GM18867 (cell line): Measurements from ENCODE around the gene PAX5.

ENCODE experiments used
- ATAC-seq: cut with Tn5 transposase; IDR thresholded peaks from one replicate; pipeline ENCODE4 v1.9.1; 2021; ENCODE audit warnings: mild to moderate bottlenecking, moderate library complexity; ENCODE audit not compliant: unreplicated experiment

Gene PAX5

DNA sequence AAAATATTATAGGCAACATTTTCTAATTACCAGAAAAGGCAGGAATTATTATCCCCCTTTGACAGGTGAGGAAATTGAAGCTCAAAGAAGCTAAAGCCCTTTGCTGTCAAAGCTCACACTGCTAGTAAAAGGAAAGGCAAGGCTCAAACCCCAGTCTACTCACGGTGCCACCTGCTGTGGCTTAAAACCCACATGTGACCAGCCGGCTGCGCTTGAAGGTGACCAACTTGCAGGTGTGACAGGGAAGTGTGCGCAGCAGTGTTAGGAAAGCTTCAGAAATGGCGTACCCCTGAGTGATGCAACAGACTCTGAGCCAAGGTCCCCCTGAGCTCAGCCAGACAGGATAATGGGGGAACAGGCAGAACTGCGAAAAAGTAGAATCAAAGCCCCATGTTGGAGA lies 45.2 kb downstream of the PAX5 start:
- no peak for ATAC-seq

DNA sequence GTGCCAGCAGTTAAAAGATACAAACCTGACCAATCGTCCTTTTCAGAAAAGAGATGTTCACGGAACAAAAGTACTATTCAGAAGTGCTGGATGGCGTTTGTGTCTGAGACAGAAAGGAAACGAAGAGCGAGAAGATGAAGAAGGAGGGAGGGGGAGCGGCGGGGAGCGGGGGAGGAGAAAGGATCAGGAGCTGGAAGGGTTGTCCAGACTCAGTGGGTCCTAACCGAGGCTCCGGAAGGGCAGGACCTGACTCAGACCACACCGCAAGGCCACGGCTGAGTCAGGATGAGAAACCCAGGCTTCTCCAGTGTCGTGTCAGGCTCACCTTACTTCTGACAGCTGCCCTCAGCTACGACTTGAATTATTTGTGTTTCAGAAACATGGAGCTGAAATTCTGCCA lies 46.2 kb downstream of the PAX5 start:
- no peak for ATAC-seq

DNA sequence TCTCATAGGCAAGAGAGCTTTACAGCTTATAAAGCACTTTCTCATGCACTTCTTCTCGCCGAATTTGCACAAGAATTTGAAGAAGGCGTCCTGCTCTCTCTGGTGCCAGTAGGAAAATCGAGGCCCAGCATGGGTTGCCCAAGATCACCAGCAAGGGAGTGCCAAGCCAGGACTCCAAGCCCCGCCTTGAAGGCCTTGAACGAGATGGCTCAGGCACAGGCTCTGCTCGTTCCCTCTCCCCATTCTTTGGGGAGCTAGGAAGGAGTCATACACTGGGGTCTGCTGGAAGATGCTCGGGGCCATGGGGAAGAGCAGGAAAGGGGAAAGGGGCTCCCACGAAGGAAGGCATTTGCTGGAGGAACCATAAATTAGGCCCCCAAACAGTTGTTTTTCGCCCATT lies 46.7 kb downstream of the PAX5 start:
- no peak for ATAC-seq

DNA sequence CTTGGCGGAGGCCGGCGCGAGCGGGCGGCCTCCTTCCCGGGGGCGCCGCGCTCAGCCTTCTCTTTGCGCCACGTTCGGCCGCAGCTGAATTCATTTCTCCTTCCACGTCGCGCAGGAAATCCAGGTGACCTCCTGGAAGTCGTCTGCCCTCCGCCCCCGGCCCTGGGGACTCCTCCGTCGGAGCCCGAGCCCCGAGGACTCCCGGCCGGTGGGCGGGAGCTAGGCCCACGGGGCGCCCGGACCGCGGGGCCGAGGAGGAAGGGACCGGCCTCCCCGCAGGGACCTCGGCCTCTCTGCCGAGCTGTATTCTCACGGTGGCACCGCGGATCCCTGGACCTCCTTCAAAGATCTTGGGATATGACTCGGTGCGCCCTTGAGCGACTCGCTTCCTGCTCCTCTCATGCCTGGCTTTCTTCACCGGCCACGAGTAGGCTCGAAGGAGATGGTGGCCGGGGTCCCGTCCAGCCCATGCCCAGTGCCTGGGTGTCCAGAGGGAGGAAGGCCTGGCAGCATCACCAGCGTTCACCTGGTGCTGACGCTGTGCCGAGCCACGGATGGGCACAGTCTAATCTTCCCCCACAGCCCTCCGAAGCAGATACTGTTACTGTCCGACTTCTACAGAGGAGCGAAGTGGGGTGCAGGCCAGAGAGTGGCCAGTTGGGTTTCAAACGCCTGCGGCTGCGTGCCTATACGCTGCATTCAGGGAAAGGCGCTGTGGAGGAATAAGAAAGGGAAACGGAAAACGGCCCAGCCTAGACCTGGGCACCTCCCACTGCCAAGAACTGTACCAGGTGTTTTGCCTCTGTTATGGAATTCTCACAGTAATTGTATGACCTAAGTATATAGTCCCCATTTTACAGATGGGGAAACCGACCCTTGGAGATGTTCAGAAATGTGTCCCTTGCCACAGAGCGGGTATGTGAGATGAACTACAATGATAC lies 47.3 kb downstream of the PAX5 start:
- no peak for ATAC-seq

DNA sequence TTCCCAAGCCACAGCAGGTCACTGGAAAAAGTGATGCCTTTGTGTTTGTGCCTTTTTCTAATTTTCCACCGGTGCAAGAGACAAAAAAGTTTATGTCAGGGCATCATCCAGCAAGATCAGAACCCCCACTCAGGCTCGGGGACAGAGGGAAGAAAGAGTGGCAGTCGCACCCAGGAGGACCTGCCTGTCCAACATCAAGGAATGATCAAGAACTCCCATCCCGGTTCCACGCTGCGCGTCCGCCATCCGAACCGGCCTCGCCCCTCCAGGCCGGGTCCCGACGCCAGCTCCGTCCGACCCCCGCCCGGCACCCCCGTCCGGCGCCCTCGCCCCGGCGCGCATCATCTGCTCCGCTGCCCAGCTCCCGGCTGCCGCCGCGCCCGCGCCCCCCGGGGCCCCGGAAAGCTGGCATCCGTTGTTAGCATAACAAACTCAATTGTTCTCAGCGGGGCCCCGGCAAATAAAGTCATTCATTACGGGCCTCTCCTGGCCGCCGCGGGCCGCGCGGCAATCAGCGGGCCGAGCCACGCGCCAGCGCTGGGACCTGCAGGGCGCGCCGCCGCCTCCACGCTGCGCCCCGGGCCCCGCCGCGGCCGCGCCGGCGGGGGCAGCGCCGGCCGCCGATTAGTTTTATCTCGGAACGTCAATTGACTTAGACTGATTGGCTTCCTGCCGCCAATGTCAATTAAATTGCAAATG lies 48.1 kb downstream of the PAX5 start:
- ATAC-seq, result no peak

DNA sequence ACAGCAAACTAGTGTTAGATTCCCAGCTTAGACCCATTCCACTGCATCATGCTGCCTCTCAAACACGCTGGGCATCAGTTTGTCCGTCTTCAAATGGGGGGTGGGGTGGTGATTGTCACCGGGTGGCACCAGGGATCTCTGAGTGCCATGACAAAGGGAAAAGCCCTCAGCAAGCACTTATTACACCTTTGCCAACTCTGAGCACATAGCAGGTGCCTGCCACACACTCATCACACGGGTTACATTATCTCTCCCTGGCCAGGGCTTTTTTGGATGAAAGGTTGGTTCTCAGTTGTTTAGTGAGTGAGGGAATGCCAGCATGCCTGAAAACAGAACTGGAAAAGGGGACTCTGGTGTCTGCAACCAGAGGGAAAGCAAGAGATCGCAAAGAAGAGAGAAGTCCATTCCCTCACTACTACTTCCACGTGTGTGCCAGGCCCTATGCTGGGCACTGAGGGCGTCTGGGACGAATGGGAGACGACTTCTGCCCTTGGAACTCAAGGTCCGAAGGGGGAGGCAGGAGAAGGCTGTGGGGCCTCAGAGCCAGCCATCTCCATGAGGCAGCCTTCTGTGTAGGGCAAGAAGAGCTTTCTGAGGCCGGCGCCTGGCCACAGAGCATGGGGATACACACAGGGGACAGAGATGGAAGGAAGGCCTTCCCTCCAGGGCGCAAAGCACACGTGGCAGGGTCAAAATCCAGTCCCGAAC lies 48.9 kb downstream of the PAX5 start:
- no peak for ATAC-seq

DNA sequence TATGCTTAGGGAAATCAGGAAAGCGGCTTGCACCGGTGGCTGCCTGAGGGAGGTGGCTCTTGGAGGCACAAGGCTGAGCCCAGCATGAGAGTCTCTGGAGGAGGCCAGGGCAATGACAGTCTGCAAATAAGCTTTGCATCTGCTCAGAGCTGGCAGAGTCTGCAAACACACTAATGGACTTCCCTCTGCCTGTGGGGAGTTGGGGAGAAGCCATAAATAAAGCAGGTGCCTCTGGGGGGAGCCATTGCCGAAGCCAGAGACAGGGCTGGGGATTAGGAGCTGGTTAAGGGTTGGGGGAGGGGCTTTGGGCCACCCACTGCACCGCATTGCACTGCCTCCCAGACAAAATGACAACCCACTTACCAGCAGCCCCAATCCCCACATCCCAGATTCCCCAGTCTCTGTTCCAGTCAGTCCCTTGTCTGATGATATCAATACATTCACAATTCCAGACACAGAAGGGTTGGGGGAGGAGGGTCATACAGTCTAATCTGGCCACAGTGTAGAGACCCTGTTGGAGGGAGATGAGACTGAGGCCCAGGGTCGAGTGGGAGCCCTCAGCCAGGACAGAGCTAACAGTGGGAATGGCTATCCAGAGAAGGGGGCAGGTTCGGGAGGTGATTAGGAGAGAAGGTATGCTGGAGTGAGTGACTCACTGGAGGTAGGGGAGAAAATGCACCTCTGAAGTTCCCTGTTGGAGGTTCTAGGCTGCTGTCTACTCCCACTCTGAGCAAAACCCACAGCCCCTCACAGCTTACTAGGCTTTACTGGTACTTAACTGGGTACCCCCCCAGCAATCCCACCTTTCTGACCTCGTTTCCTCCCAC lies 53.7 kb downstream of the PAX5 start:
- no peak for ATAC-seq

DNA sequence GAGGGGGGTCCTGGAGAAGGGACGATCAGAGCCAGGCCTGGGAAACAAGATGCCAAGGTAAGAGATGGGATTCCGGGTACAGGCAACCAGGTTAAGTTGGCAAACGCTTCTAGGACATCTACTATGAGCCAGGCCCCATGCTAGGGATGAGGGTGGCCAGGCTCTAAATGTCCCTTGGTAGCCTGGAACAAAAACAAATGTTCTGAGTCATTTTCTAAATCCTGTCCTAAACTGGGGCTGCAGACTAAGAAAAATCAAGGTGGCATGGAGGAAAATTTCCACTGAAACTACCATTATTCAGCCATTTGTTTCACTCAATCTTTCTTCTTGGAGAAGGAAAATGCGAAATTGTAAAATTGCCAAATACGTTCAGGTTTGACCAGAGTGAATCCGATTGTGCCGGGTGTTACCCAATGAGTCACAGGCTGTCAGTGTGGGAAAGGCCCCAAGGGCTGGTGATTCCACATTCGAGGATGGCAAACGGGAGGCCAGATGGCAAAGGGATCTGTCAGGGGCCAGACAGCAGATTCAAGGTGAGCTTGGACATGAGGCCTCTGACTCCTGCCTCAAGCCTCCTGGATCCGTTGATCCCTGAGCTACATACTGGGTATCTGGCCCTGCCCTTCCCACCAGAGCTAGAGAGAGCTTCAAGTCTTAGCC lies 57.6 kb downstream of the PAX5 start:
- ATAC-seq, result no peak

DNA sequence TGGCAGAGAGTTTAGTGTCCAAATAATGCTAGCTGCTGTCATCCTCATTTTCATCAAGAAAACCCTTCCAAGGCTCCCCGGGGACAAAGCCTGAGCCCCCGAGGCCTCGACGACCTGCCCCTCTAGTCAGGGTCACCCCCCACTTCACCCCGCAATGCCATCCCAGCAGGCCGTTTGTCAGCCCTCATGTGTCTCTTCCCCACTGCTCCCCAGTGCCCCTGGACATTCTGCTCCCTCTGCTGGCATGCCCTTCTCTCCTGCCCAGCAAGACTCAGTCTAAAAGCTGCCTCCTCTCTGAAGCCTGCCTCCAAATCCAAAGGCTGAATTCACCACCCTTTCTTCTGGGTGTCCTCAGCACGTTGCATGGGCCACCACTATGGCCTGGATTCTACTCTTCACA lies 59.3 kb downstream of the PAX5 start:
- no peak for ATAC-seq

DNA sequence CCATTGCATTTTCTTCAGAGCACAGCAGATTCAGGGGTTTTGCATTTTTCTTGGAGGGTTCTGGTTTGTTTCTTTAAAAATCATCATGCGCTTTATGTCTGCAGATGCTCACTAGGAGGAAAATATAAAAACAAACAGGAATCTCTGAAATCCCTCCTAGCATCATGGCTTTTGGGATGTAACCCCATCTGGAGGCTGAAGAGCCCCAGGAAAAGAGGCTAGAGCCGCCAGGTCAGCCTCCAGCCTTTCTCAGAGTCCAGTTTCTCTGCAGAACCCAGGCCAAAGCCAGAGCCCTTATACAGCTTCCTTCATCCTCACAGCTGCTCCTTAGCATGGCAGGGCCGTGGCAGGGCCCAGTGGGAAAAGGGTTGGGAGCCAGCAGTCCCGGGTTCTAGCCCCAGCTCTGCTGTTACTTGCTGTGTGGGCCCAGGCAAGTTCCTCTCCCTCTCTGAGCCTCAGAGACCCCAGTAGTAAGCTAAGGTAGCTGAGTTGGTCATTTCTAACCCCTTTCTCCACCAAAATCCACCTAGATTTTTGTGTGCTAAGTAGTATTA lies 62.1 kb downstream of the PAX5 start:
- ATAC-seq, result no peak

DNA sequence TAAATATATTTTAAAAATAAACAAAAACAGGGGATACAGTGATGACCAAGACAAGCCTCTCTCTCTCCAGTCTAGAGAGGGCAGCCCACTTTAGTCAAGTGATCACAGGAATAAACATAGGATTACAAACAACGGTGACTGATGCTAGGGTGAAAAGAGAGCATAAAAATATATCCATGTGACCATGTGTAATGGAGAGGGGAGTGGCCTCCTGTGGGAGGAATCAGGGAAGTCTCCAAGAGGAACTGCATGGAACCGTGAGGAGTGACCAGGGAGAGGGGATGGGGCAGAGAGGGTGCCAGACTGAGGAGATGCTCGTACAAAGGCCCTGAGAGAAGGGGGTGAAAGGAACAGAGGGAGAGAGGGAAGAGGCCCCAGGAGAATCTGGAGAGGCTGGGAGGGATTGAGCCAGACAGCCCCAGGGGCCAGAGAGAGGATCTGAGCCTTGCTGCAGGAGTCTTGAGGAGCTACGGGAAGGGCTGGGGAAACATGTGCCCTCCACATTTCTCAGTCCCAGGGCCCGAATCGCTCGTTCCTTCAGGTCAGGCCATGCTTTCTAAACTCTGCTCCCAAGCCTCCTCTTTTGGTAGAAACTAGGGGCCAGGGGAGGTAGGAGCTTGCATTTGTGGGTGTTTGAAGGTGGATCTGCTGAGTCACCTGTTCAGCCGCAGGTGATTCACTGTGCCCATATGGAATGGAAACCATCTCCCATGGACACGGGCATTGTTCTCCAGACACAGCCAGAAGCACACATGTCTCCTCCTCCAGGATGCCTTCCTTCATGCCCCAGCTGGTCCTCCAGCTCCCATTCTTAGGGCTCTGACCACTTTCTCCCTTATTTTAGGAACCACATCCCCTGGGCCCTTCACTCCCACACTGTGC lies 63.8 kb downstream of the PAX5 start:
- ATAC-seq, result no peak

DNA sequence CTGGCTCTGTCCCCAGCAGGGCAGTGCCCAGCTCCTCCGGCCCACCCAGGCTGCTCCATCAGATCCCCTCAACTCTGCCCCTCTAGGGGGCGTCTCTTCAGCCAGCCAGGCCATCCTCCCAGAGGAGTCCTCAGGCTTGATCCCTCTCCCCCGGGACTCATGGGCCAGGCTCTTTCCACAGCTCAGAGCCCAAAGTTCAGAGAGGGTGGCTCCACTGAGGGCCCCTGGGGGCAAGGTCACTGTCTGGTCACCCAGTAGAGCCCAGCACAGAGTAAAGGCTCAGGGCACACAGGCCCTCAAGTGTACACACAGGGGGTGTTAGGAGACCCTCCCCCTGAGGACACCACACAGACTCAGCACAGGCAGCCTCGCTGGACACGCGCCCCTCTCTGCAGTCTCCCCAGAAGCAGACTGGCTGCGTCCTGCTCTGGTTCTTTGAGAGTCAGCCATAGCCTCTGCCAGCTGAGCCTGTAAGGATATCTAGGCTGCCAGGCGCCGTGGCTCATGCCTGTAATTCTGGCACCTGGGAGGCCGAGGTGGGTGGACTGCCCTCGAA lies 64.8 kb downstream of the PAX5 start:
- ATAC-seq, result no peak

DNA sequence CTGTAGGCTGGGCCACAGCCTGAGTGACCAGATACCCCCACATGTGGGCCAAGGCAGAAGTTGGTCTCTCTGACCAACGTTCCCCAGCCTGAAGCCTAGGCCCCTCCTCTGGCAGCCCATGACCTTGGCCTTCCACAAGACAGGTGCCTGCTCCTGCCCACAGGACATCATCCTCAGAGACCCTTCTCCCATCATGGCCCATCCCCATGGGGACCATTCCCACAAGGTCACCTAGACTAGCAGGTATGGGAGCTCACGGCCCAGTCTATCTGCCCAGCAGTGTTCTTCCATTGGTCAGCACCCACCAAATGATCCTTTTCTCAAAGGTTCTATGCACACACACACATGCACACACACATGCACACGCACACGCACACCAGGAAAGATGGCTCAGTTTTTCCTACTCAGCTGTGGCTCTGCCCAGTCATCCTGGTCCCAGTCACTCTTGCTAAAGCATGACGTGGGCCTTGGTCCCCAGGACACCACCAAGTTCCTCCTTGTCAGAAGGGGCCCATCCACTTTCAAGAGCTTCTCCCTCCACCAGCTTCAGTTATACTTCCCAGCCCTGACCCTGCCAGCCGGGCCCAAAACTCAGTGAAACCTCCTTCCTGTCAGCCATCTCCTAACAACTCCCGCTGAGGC lies 65.4 kb downstream of the PAX5 start:
- ATAC-seq, result no peak

DNA sequence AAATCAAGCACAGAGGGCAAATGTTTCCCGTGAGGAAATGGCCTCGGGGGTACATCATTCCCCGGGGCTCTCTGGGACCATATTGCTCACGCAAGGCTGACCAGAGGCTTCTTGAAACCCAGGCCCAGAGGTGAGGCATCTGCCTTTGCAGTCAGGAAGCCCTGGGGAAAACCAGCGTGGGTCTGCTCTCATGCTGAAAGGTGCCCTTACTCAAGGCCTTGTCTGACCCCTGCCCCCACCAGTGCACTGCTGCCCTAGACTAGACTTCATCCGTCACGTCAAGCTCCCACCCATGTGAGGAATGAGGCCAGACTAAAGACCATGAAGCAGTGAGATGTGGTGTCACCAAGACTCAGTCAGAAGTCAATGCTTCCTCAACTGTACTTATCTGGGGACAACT lies 66.1 kb downstream of the PAX5 start:
- no peak for ATAC-seq

DNA sequence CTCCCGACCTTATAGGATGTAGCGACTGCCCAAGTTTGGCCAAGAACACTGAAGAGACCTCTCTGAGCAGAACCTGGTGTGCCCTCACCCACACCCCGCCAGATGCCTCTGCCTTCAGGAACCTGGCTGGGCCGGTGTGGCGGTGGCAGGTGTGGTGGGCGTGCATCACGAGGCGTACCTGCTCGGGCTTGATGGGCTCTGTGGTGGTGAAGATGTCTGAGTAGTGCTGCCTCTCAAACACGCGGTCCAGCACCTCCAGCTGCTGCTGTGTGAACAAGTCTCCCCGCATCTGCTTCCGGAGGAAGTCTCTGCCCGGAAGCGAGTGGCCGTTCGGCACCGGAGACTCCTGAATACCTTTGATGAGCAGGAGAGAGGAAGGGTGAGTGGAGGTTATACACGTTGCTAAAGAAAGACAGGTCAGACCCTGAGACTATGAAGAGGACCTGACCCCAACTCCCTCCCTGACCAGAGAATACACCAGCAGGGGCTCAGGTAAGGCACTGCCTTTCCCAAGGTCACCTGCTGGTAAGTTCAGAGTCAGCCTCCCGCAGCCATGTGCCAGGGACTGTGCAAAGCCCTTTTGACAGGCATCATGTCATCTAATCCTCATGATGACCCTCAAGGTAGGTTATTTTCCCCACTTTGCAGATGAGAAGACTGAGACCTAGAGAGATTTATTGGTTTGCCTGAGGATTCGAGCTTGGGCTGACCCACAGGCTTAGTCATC lies 67.5 kb downstream of the PAX5 start:
- no peak for ATAC-seq

DNA sequence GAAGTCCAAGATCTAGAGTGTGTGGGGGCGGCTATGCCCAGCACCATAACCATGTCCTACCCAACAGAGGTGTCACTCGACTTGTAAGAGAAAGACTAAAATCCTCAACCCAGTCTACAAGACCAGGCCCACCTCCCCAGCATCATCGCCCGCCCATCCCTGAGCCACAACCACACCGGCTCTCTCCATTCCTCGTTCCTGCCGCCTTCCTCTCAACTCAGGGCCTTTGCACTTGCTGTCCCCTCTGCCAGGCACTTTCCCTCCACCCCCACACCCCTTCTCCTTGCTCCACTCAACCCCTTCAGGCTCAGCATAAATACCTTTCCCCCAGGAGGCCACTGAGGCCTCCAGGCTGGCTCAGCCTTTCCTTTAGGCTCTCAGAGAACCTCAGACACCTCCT lies 69.3 kb downstream of the PAX5 start:
- no peak for ATAC-seq

DNA sequence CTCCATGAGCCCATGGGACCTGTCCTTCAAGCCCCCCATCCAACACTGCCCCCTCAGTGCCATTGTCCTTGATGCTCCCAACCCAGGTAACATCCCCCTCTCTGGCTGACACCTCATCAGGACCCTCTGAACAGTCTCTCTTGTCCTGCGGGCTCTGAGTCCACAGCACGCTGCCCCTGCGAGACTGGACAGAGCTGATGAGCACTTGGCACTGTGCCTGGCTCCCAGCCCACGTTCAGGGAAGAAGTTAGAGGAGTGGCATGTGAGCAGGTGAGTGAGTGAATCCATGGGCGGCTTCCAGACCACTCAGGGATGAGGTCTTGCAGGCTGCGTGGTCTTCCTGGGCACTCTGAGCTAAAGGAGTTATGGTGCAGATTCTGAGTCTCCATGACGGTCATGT lies 70.7 kb downstream of the PAX5 start:
- no peak for ATAC-seq

DNA sequence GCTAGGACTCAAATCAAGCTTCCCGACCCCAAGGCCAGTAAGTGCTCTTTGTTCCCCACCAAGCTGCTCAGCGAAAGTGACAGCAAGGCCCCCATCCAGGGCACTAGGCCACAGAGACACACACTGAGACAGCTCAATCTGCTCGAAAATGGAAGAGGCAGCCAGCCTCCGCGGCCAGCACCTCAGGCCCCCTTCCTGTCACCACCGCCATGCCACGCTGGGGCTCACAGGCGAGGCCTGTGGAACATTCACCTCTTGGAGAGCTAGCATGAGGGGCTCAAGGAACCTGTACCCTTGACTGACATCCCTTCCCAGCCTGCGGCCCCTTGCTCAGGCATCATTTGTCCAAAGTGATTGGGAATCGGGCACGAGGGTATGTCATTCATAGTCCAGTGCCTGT lies 71.4 kb downstream of the PAX5 start:
- no peak for ATAC-seq
